H1 (cell line): ENCODE measurements around the gene VEZT. TPM values are rescaled to one million over a fixed set of nuclear protein-coding genes. Genes with fewer than 3 reads are reported as not detected.

Experiments used
- CTCF ChIA-PET: fragments of 300-600 bp; sonication (Branson Sonifier 250); formaldehyde crosslinking; loops from one replicate; lab custom pipeline; 2021; ENCODE audit not compliant: partially characterized antibody; lab: Charles Lee
- POLR2A ChIA-PET: fragments of 300-600 bp; sonication (Branson Sonifier 250); formaldehyde crosslinking; loops from one replicate; lab custom pipeline; 2021; ENCODE audit warnings: inconsistent platforms; ENCODE audit not compliant: partially characterized antibody; lab: Charles Lee
- DNase-seq, 2 experiments: peaks; one replicate each; pipeline versions ENCODE4 v3.0.0 to v3.0.0-alpha.2; 2010 to 2022; ENCODE audit warnings: low spot score in 2 of 2, low read depth in 1 of 2, mixed read lengths in 1 of 2
- FAIRE-seq: peaks from 2 replicates; lab custom pipeline; 2011; peaks lifted over from hg19 to GRCh38; lab: Jason Lieb, UNC
- H2AFZ ChIP-seq: 2 replicates; pipeline ENCODE4 v1.8.1; 2012; ENCODE audit warnings: low read length, inconsistent platforms
- H2AK5ac ChIP-seq: 2 replicates; pipeline ENCODE4 v1.6.1; 2013; ENCODE audit warnings: low read depth, low read length
- H2BK120ac ChIP-seq: replicated peaks from 2 replicates; pipeline ENCODE3; 2013; ENCODE audit warnings: low read depth, low read length, inconsistent platforms
- H2BK12ac ChIP-seq: 2 replicates; pipeline ENCODE4 v1.6.1; 2013; ENCODE audit warnings: low read depth, low read length
- H2BK15ac ChIP-seq: 2 replicates; pipeline ENCODE4 v1.6.1; 2013; ENCODE audit warnings: low read length
- H2BK20ac ChIP-seq: 2 replicates; pipeline ENCODE4 v1.6.1; 2013; ENCODE audit warnings: low read length
- H2BK5ac ChIP-seq: 2 replicates; pipeline ENCODE4 v1.6.1; 2013; ENCODE audit warnings: low read depth, low read length
- H3K14ac ChIP-seq: 2 replicates; pipeline ENCODE4 v1.6.1; 2013; ENCODE audit warnings: inconsistent platforms; ENCODE audit not compliant: insufficient read length
- H3K18ac ChIP-seq: 2 replicates; pipeline ENCODE4 v1.6.1; 2013; ENCODE audit warnings: low read length; ENCODE audit errors: extremely low read depth
- H3K23ac ChIP-seq: 2 replicates; pipeline ENCODE4 v1.6.1; 2013; ENCODE audit warnings: inconsistent platforms; ENCODE audit not compliant: insufficient read length
- H3K23me2 ChIP-seq: 2 replicates; pipeline ENCODE4 v1.6.1; 2013; ENCODE audit warnings: low read depth, low read length
- H3K27ac ChIP-seq: 2 replicates; pipeline ENCODE4 v1.6.1; 2011; ENCODE audit warnings: low read depth, low read length, inconsistent platforms
- H3K27me3 ChIP-seq, 4 experiments: replicated peaks in 1 of 4; 1 replicate in 1 of 4; 2 replicates in 3 of 4; pipeline versions ENCODE4 v1.6.1 to v1.8.1; 2011 to 2013; ENCODE audit warnings: low read length in 3 of 4, mild to moderate bottlenecking in 3 of 4, inconsistent platforms in 2 of 4, mixed read lengths in 2 of 4, moderate library complexity in 1 of 4; ENCODE audit not compliant: control insufficient read depth in 3 of 4, insufficient read depth in 3 of 4; ENCODE audit errors: extremely low read depth in 1 of 4
- H3K36me3 ChIP-seq, 4 experiments: 2 replicates each; pipeline versions ENCODE4 v1.6.1 to v1.8.1; 2011 to 2013; ENCODE audit warnings: mild to moderate bottlenecking in 4 of 4, low read length in 3 of 4, moderate library complexity in 2 of 4, control low read depth in 1 of 4, inconsistent platforms in 1 of 4; ENCODE audit not compliant: insufficient read depth in 4 of 4, control insufficient read depth in 2 of 4
- H3K4ac ChIP-seq: replicated peaks from 2 replicates; pipeline ENCODE3; 2013; ENCODE audit warnings: low read length, low read depth, mixed read lengths, inconsistent platforms; ENCODE audit not compliant: insufficient read length
- H3K4me1 ChIP-seq, 4 experiments: replicated peaks in 1 of 4; 1 replicate in 1 of 4; 2 replicates in 3 of 4; pipeline versions ENCODE4 v1.6.1 to v1.8.1; 2011 to 2013; ENCODE audit warnings: low read length in 3 of 4, inconsistent platforms in 2 of 4, mixed read lengths in 1 of 4; ENCODE audit not compliant: insufficient read depth in 4 of 4, control insufficient read depth in 3 of 4
- H3K4me2 ChIP-seq, 2 experiments: 2 replicates each; pipeline versions ENCODE4 v1.6.1 to v1.8.1; 2011 to 2013; ENCODE audit warnings: low read depth in 2 of 2, low read length in 2 of 2, control low read depth in 1 of 2, inconsistent platforms in 1 of 2, mild to moderate bottlenecking in 1 of 2; ENCODE audit not compliant: insufficient read depth in 1 of 2
- H3K4me3 ChIP-seq, 4 experiments: fragments of 200-600, 300-600 bp in 1 of 4; sonication (generic), shearing (Covaris generic), sonication (Bioruptor Twin) in 1 of 4; 2 replicates each; pipeline versions ENCODE4 v1.5.1 to v1.8.1; 2011 to 2016; ENCODE audit warnings: low read length in 4 of 4, low read depth in 3 of 4, control low read depth in 2 of 4, inconsistent platforms in 2 of 4, mild to moderate bottlenecking in 2 of 4, mixed read lengths in 1 of 4, moderate library complexity in 1 of 4; ENCODE audit not compliant: insufficient read depth in 2 of 4; ENCODE audit errors: extremely low read depth in 1 of 4
- H3K56ac ChIP-seq: replicated peaks from 2 replicates; pipeline ENCODE3; 2013; ENCODE audit warnings: low read depth, mild to moderate bottlenecking, mixed read lengths, low read length, inconsistent platforms; ENCODE audit not compliant: insufficient read length
- H3K79me1 ChIP-seq: 2 replicates; pipeline ENCODE4 v1.6.1; 2013; ENCODE audit warnings: low read depth, low read length, control low read depth
- H3K79me2 ChIP-seq, 2 experiments: 2 replicates each; pipeline versions ENCODE4 v1.6.1 to v1.8.1; 2012 to 2013; ENCODE audit warnings: low read length in 2 of 2, mild to moderate bottlenecking in 2 of 2, inconsistent platforms in 1 of 2; ENCODE audit not compliant: insufficient read depth in 2 of 2, control insufficient read depth in 1 of 2
- H3K9ac ChIP-seq, 4 experiments: replicated peaks in 1 of 4; 1 replicate in 1 of 4; 2 replicates in 3 of 4; pipeline versions ENCODE4 v1.6.1 to v1.8.1; 2011 to 2013; ENCODE audit warnings: low read depth in 3 of 4, low read length in 3 of 4, control low read depth in 2 of 4, mild to moderate bottlenecking in 2 of 4, moderate library complexity in 2 of 4, inconsistent platforms in 1 of 4; ENCODE audit errors: extremely low read depth in 1 of 4
- H3K9me3 ChIP-seq, 2 experiments: 2 replicates each; pipeline versions ENCODE4 v1.6.1 to v1.8.1; 2012 to 2013; ENCODE audit warnings: mild to moderate bottlenecking in 2 of 2, moderate library complexity in 2 of 2, control low read depth in 1 of 2, inconsistent platforms in 1 of 2, low read depth in 1 of 2, low read length in 1 of 2, mixed read lengths in 1 of 2; ENCODE audit not compliant: insufficient read depth in 2 of 2
- H4K20me1 ChIP-seq, 2 experiments: replicated peaks in 1 of 2; 2 replicates each; pipeline versions ENCODE3 to v1.8.1; 2011 to 2013; ENCODE audit warnings: inconsistent platforms in 2 of 2, low read length in 2 of 2, mild to moderate bottlenecking in 1 of 2; ENCODE audit not compliant: insufficient read depth in 2 of 2, control insufficient read depth in 1 of 2
- H4K5ac ChIP-seq: 2 replicates; pipeline ENCODE4 v1.6.1; 2013; ENCODE audit warnings: low read length, low read depth, mixed read lengths, inconsistent platforms; ENCODE audit not compliant: insufficient read length
- H4K8ac ChIP-seq: 2 replicates; pipeline ENCODE4 v1.8.0; 2013; ENCODE audit warnings: mild to moderate bottlenecking, moderate library complexity, low read length, inconsistent platforms; ENCODE audit not compliant: insufficient read depth; ENCODE audit errors: extremely low read depth
- H4K91ac ChIP-seq: replicated peaks from 2 replicates; pipeline ENCODE3; 2013; ENCODE audit warnings: low read length, mixed read lengths, inconsistent platforms; ENCODE audit not compliant: insufficient read length
- KDM4A ChIP-seq: IDR thresholded peaks from one replicate; pipeline ENCODE4 v1.7.1; 2012; ENCODE audit warnings: low read depth, mild to moderate bottlenecking, moderate library complexity, low read length, inconsistent platforms; ENCODE audit not compliant: severe bottlenecking
- WGBS, 2 experiments: shearing (Covaris generic) in 1 of 2; methylation state at CpG; one replicate each; pipeline versions ENCODE4 v1.1.6 to v1.1.7; 2013 to 2015; ENCODE audit warnings: low lambda C conversion rate in 2 of 2, mixed read lengths in 2 of 2, inconsistent platforms in 1 of 2, low coverage in 1 of 2, missing lambda C conversion rate in 1 of 2; ENCODE audit not compliant: insufficient replicate concordance in 2 of 2, insufficient coverage in 1 of 2, insufficient read length in 1 of 2; ENCODE audit errors: extremely low coverage in 1 of 2, missing lambda C conversion rate in 1 of 2; 5-methylcytosine and 5-hydroxymethylcytosine counted together
- polyA plus RNA-seq, 7 experiments: library from polyadenylated mRNA; depleted of rRNA in 3 of 7; stranded (reverse) in 5 of 7; unstranded in 2 of 7; fragments of >200 nt in 5 of 7; fragments of 200-250 nt in 2 of 7; gene quantifications; 1 replicate in 5 of 7; 2 replicates in 1 of 7; 4 replicates in 1 of 7; pipeline versions ENCODE4 v1.2.1 to v1.2.3, GENCODE V29; 2011 to 2013; ENCODE audit warnings: missing spikeins in 2 of 7, mixed read lengths in 2 of 7
- total RNA-seq: library from RNA; stranded (reverse); fragmentation: NEBNext Ultra II Directional; extraction: Animal tissue kit (Norgen Biotek cat#: 25700); gene quantifications from 2 replicates; pipeline ENCODE4 v1.2.1, GENCODE V29; 2021

The VEZT gene
- total and polyA plus RNA-seq, 2 of the 8 experiments (the other 6 are each of a cell fraction or from before 2014, with no cell fraction given), result 44.0 to 56.1 TPM

GRCh38 chr12:95208678-95209077 lies 8.9 kb upstream of the VEZT start:
- peaks cover under 1 to 80% of the 10 kb centered on the region in 2 experiments; a peak in 3 of 4 replicates for H3K79me2 ChIP-seq
- no peak overlapping the region; a peak in 1 of 4 replicates for H3K4me2 ChIP-seq
- H3K18ac ChIP-seq, result no peak overlapping the region
- H4K91ac ChIP-seq, result no peak overlapping the region
- H3K4me1 ChIP-seq, result peaks cover 2 to 36% (median 21%) of the 10 kb centered on the region in 4 experiments; a peak in 6 of 7 replicates
- no peaks in the 10 kb centered on the region for H3K27me3 ChIP-seq
- no peak overlapping the region for H3K14ac ChIP-seq
- DNase-seq (no peak), FAIRE-seq (no peak)
- H2AFZ ChIP-seq, result no peak overlapping the region
- H2BK12ac ChIP-seq, result no peak overlapping the region
- H2BK5ac ChIP-seq, result no peak overlapping the region
- H3K9me3 ChIP-seq, result no peaks in the 10 kb centered on the region
- no peak overlapping the region for H2BK15ac ChIP-seq
- H3K27ac ChIP-seq, result no peak overlapping the region
- no peak overlapping the region for H2AK5ac ChIP-seq
- no peak overlapping the region for H2BK120ac ChIP-seq
- H3K23ac ChIP-seq, result no peak overlapping the region
- no peak overlapping the region for H3K9ac ChIP-seq
- WGBS, 2 experiments, result 88% methylated on average over 7 of the region's 7 CpGs; no CpG with 5 or more reads in 1 of the 2 experiments
- ChIA-PET POLR2A (interaction anchor here (7.7 kb wide), 1 partner anchor 10 kb away, joined by 89 read pairs; the partner anchor contains the start of genes FGD6 and VEZT), CTCF (interaction anchor here (0.7 kb wide), 1 partner anchor 135 kb away, joined by 5 read pairs; the partner anchor contains the start of gene NR2C1)
- no peaks in the 10 kb centered on the region for H4K20me1 ChIP-seq
- no peak overlapping the region for H3K4me3 ChIP-seq
- no peak overlapping the region for H4K5ac ChIP-seq
- no peak overlapping the region for H3K4ac ChIP-seq
- H3K36me3 ChIP-seq, result peaks cover 0 to 12% (median 3%) of the 10 kb centered on the region in 4 experiments; a peak in 3 of 8 replicates
- H2BK20ac ChIP-seq, result no peak overlapping the region
- H3K23me2 ChIP-seq, result no peaks in the 10 kb centered on the region
- H3K56ac ChIP-seq, result no peak overlapping the region
- no peak overlapping the region for H4K8ac ChIP-seq
- no peaks in the 10 kb centered on the region; the same call in 1 of the 2 replicates for H3K79me1 ChIP-seq
- TF ChIP-seq KDM4A, result no peak
